Measurements from ENCODE around the gene FBRSL1. TPM values are rescaled to one million over a fixed set of nuclear protein-coding genes. Genes with fewer than 3 reads are reported as not detected.

Gene FBRSL1
- total and polyA plus RNA-seq, 2 donors (not counting 3 experiments of a cell fraction or from before 2014, with no cell fraction given), result 19.3 to 79.8 TPM

- TF ChIP-seq POLR2A (IDR thresholded peaks at IDR 0.05; ENCODE audit: low read depth, low read length), result no peak
- TF ChIP-seq MYC (IDR thresholded peaks at IDR 0.05; ENCODE audit: low read depth, low read length), result no peak
- TF ChIP-seq, protein P1, sequence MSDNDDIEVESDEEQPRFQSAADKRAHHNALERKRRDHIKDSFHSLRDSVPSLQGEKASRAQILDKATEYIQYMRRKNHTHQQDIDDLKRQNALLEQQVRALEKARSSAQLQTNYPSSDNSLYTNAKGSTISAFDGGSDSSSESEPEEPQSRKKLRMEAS (IDR thresholded peaks at IDR 0.05; ENCODE audit: insufficient read depth, insufficient read length), result no peak
- TF ChIP-seq EZH2 (IDR thresholded peaks at IDR 0.05; ENCODE audit: borderline replicate concordance, low read depth, low read length, severe bottlenecking), result no peak
- BruUV-seq (replicated peaks), result no TSS peak
Measured at GRCh38 chr12:132472386-132472785, 17.6 kb upstream of the FBRSL1 start.

DNA sequence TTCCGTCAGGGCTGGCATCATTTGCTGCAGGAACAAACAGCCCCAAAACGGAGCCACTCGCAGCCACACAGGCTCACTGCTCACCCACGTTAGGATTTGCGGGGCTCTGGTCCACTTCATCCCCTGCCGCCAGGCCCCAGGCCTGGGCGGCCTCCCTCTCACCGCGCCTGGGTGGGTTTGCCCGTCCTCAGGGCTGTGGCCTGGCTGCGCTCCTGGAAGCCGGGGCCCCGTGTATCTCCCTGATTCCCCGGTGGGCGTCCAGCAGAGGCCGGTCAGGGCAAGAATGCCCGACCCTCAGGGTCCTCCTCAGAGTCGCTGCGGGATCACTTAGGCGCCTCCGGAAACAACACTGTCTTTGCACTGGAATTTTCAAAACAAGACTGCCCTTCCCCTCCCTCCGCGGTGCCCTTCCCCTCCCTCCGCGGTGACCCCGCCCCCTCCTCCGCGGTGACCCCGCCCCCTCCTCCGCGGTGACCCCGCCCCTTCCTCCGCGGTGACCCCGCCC, 15.7 kb upstream of the FBRSL1 start:
- H3K4me1 ChIP-seq (ENCODE audit: control insufficient read depth, extremely low read depth, insufficient read depth, low read length), result no peaks in the 10 kb centered on the region
- POLR2A ChIA-PET, result no interaction called here
- H3K36me3 ChIP-seq (ENCODE audit: control insufficient read depth in 2 of 2, extremely low read depth in 1 of 2, insufficient read depth in 2 of 2, low read length in 2 of 2), result no peaks in the 10 kb centered on the region
- CTCF ChIA-PET, result no interaction called here
- dilution Hi-C loops (cut with MboI; ENCODE audit: extremely low pct_ligation_motif_present, low sequenced_read_pairs), result no loop called here
- H3K27me3 ChIP-seq (ENCODE audit: control insufficient read depth in 2 of 2, insufficient read depth in 2 of 2, low read length in 2 of 2), result no peaks in the 10 kb centered on the region
- H2AFZ ChIP-seq (ENCODE audit: low read depth, low read length), result no peak overlapping the region
- no peak overlapping the region for H3K4me2 ChIP-seq (ENCODE audit: insufficient read depth, low read length)
- H3K79me2 ChIP-seq (ENCODE audit: control insufficient read depth, insufficient read depth, low read length), result no peaks in the 10 kb centered on the region
- H3K9me3 ChIP-seq (replicated peaks; ENCODE audit: control insufficient read depth, insufficient read depth, low read length), result no peaks in the 10 kb centered on the region
- TF ChIP-seq POLR2A (IDR thresholded peaks at IDR 0.05; ENCODE audit: low read depth, low read length) (no peak), CTCF (IDR thresholded peaks at IDR 0.05; ENCODE audit: extremely low read depth in 1 of 2, insufficient read depth in 1 of 2, low read depth in 1 of 2, low read length in 2 of 2) (no peak), MYC (IDR thresholded peaks at IDR 0.05; ENCODE audit: low read depth, low read length) (no peak), JUN (IDR thresholded peaks at IDR 0.05; ENCODE audit: borderline replicate concordance, insufficient read depth, insufficient read length, low read depth) (no peak), GATA2 (IDR thresholded peaks at IDR 0.05; ENCODE audit: insufficient read depth, insufficient read length, low read depth, low read length) (no peak), EZH2 (IDR thresholded peaks at IDR 0.05; ENCODE audit: borderline replicate concordance, low read depth, low read length, severe bottlenecking) (no peak), FOS (IDR thresholded peaks at IDR 0.05; ENCODE audit: borderline replicate concordance, insufficient read depth, low read length) (no peak), POLR2AphosphoS5 (IDR thresholded peaks at IDR 0.05; ENCODE audit: insufficient read depth, low read depth, low read length) (no peak)
- TF ChIP-seq, protein P1 (IDR thresholded peaks at IDR 0.05; ENCODE audit: insufficient read depth, insufficient read length), result no peak
- intact Hi-C loops (cut with micrococcal nuclease), result no loop called here
- FAIRE-seq, result no peak
- no peaks in the 10 kb centered on the region for H3K9me1 ChIP-seq (replicated peaks; ENCODE audit: control insufficient read depth, extremely low read depth, insufficient read depth, low read length)
- H3K9ac ChIP-seq (replicated peaks; ENCODE audit: extremely low read depth, insufficient read depth, low read length), result no peak overlapping the region
- H3K27ac ChIP-seq (ENCODE audit: insufficient read depth, low read depth, low read length), result no peak overlapping the region
- H4K20me1 ChIP-seq (replicated peaks; ENCODE audit: control insufficient read depth, extremely low read depth, insufficient read depth, low read length), result no peaks in the 10 kb centered on the region
- DNase-seq (ENCODE audit: low read depth, low spot score), result no peak
- H3K4me3 ChIP-seq (replicated peaks in 1 of 3; ENCODE audit: insufficient read depth in 1 of 3, low read depth in 1 of 3, low read length in 3 of 3), result no peak overlapping the region
- BruUV-seq (replicated peaks), result no TSS peak

More at GRCh38 chr12:132472386-132472785, 17.6 kb upstream of the FBRSL1 start:
- Histone ChIP-seq H3K4me1 (ENCODE audit: control insufficient read depth, extremely low read depth, insufficient read depth, low read length) (no peaks in the 10 kb centered on the region), H3K9ac (replicated peaks; ENCODE audit: extremely low read depth, insufficient read depth, low read length) (no peak overlapping the region), H3K9me3 (replicated peaks; ENCODE audit: control insufficient read depth, insufficient read depth, low read length) (no peaks in the 10 kb centered on the region), H3K27me3 (ENCODE audit: control insufficient read depth in 2 of 2, insufficient read depth in 2 of 2, low read length in 2 of 2) (no peaks in the 10 kb centered on the region), H3K9me1 (replicated peaks; ENCODE audit: control insufficient read depth, extremely low read depth, insufficient read depth, low read length) (no peaks in the 10 kb centered on the region), H2AFZ (ENCODE audit: low read depth, low read length) (no peak overlapping the region), H3K79me2 (ENCODE audit: control insufficient read depth, insufficient read depth, low read length) (no peaks in the 10 kb centered on the region), H4K20me1 (replicated peaks; ENCODE audit: control insufficient read depth, extremely low read depth, insufficient read depth, low read length) (no peaks in the 10 kb centered on the region), H3K4me2 (ENCODE audit: insufficient read depth, low read length) (no peak overlapping the region), H3K36me3 (ENCODE audit: control insufficient read depth in 2 of 2, extremely low read depth in 1 of 2, insufficient read depth in 2 of 2, low read length in 2 of 2) (no peaks in the 10 kb centered on the region), H3K27ac (ENCODE audit: insufficient read depth, low read depth, low read length) (no peak overlapping the region), H3K4me3 (replicated peaks in 1 of 3; ENCODE audit: insufficient read depth in 1 of 3, low read depth in 1 of 3, low read length in 3 of 3) (no peak overlapping the region)
- dilution Hi-C loops (cut with MboI; ENCODE audit: extremely low pct_ligation_motif_present, low sequenced_read_pairs) (no loop called here), intact Hi-C loops (cut with micrococcal nuclease) (no loop called here)
- CTCF ChIA-PET, result no interaction called here
- FAIRE-seq (no peak), DNase-seq (ENCODE audit: low read depth, low spot score) (no peak)
- POLR2A ChIA-PET, result no interaction called here
